ENCODE results near the gene SRP68. TPM values are rescaled to one million over a fixed set of nuclear protein-coding genes. Genes with fewer than 3 reads are reported as not detected.

Gene SRP68
- total RNA-seq, 1 donor from 2014 or later = 31.7 TPM

DNA sequence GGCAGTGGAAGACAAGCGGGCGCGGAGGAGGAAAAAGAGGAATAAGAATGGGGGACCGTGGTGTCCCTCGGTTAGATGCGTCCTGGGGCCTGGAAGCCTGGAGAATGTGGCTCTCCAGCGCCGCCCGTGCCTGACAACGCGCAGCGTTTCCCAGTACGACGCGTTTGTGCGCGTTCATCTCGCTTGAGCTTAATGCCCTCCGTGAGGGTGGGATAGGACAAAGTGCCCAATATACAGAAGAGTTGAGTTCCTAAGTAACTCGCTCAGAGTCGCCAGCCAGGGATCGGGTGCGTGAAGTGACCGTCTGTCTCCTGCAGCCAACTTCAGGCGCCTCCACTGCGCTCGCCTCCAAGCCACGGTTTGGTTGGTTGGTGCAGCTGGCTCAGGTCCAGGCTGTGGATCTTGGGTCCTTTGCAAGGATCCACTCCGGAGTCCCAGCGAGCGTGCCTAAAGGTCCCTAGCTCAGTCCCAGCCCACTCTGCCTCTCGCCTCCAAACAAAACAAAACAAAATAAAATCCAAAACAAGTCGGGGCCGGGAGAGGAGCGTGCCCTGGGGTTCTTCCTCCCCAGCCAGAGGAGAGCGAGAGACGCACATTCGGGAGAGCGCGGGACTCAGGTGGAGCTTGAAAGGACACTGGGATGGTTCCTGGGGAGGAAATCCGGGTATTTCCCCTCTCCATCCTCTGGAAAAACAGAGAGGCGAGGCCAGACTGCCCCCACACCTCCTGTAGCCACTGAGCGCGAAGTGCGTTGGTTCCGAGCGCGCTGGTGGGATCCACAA is 3.2 kb upstream of the SRP68 start:
- H3K27ac Mint-ChIP-seq = no peak overlapping the region

GRCh38 chr17:76074390-76075363 is 2.4 kb upstream of the SRP68 start, which contains the start of gene GALR2:
TSS of gene GALR2 (plus strand) at chr17:76074781. CDS start at chr17:76074884, 103 bp downstream.
- peaks cover 70% of the 10 kb centered on the region for H3K27me3 ChIP-seq
- H3K27ac ChIP-seq = no peak within 1 kb of the TSS
- H3K4me2 ChIP-seq = peak within 1 kb of the TSS; percentile 91
- H3K36me3 ChIP-seq = no peaks in the 10 kb centered on the region
- peaks cover 60% of the 10 kb centered on the region for H4K20me1 ChIP-seq (ENCODE audit: low read depth)
- TF ChIP-seq EZH2 (IDR thresholded peaks at IDR 0.05) = peak; percentile 94
- TF ChIP-seq EZH2phosphoT487 (IDR thresholded peaks at IDR 0.05) = peak; percentile 89
- no peak for TF ChIP-seq CTCF (IDR thresholded peaks at IDR 0.05)
- H3K4me3 ChIP-seq = peak within 1 kb of the TSS; percentile 52
- peak within 1 kb of the TSS; percentile 80 for H3K4me3 Mint-ChIP-seq
- no peak within 1 kb of the TSS for H3K9ac ChIP-seq
- peak within 1 kb of the TSS; percentile 86 for H2AFZ ChIP-seq (replicated peaks)
- peaks cover 17% of the 10 kb centered on the region for H3F3A ChIP-seq (ENCODE audit: low read depth)
- peaks cover 58% of the 10 kb centered on the region for H3K27me3 Mint-ChIP-seq (ENCODE audit: insufficient read depth, low read depth)
- peaks cover 42% of the 10 kb centered on the region for H3K4me1 ChIP-seq
- no peaks in the 10 kb centered on the region for H3K9me3 ChIP-seq (ENCODE audit: low read depth)
- DNase-seq (ENCODE audit: low spot score) = peak; percentile 70
- H3K4me1 Mint-ChIP-seq = peaks cover 27% of the 10 kb centered on the region
- no peak within 1 kb of the TSS for H3K27ac Mint-ChIP-seq
- no peaks in the 10 kb centered on the region for H3K9me3 Mint-ChIP-seq
- peaks cover 25% of the 10 kb centered on the region for H3K79me2 ChIP-seq (ENCODE audit: low read depth)
- H3K36me3 Mint-ChIP-seq = no peaks in the 10 kb centered on the region

More for the DNA sequence above, 3.2 kb upstream of the SRP68 start:
- Histone ChIP-seq H3K27me3 (peaks cover 78% of the 10 kb centered on the region), H3K27ac (no peak overlapping the region), H4K20me1 (ENCODE audit: low read depth) (peaks cover 58% of the 10 kb centered on the region), H3K4me3 (peak overlapping the region; percentile 52), H3K4me2 (peak overlapping the region; percentile 91), H3K9ac (no peak overlapping the region), H2AFZ (replicated peaks) (peak overlapping the region; percentile 86), H3K36me3 (no peaks in the 10 kb centered on the region), H3K9me3 (ENCODE audit: low read depth) (no peaks in the 10 kb centered on the region), H3K79me2 (ENCODE audit: low read depth) (peaks cover 16% of the 10 kb centered on the region), H3K4me1 (peaks cover 51% of the 10 kb centered on the region), H3F3A (ENCODE audit: low read depth) (peaks cover 24% of the 10 kb centered on the region)
- peak; percentile 85 for DNase-seq (ENCODE audit: low spot score)
- H3K36me3 Mint-ChIP-seq = no peaks in the 10 kb centered on the region
- H3K27me3 Mint-ChIP-seq (ENCODE audit: insufficient read depth, low read depth) = peaks cover 61% of the 10 kb centered on the region
- H3K4me3 Mint-ChIP-seq = peak overlapping the region; percentile 80
- peaks cover 29% of the 10 kb centered on the region for H3K4me1 Mint-ChIP-seq
- no peaks in the 10 kb centered on the region for H3K9me3 Mint-ChIP-seq
- TF ChIP-seq CTCF (IDR thresholded peaks at IDR 0.05) (peak; percentile 54), EZH2 (IDR thresholded peaks at IDR 0.05) (no peak), EZH2phosphoT487 (IDR thresholded peaks at IDR 0.05) (peak; percentile 9)

DNA sequence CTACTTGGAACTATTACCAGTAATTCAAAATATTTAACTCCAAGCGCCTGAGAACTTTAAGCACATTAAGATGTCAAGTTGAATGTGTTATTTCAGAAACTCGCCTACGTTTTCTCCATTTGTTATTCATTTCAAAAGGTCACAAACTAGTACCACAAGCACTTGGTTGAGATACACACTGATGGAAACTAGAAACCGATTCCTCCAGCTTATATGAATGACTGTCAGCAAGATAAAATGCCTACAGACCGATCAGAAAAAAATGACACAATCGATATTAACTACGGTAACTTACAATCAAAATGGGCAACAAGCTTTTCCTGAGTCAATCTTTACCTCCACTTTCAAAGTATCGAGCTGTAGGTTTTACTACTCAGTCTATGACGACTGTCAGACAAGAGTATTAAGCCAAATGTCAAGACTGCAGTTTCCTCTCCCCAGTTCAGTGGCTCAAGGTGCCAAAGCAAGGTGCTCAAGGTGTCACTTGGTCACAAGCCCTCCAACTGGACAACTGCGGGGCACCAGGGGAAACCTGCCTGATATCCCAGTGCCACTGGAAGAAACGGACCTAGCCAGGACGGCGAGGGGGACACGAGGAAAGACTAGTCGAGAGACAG is 678 bp downstream of the SRP68 start:
- H3K9ac ChIP-seq = peak overlapping the region; percentile 67
- H3F3A ChIP-seq (ENCODE audit: low read depth) = peaks cover 11% of the 10 kb centered on the region
- peak overlapping the region; percentile 28 for H2AFZ ChIP-seq (replicated peaks)
- DNase-seq (ENCODE audit: low spot score) = no peak
- peak overlapping the region; percentile 93 for H3K27ac Mint-ChIP-seq
- peak overlapping the region; percentile 81 for H3K4me3 ChIP-seq
- H4K20me1 ChIP-seq (ENCODE audit: low read depth) = peaks cover 35% of the 10 kb centered on the region
- peaks cover 24% of the 10 kb centered on the region for H3K4me1 Mint-ChIP-seq
- H3K9me3 Mint-ChIP-seq = no peaks in the 10 kb centered on the region
- H3K4me2 ChIP-seq = peak overlapping the region; percentile 96
- peaks cover 39% of the 10 kb centered on the region for H3K27me3 ChIP-seq
- H3K36me3 ChIP-seq = no peaks in the 10 kb centered on the region
- no peak for TF ChIP-seq EZH2 (IDR thresholded peaks at IDR 0.05)
- TF ChIP-seq CTCF (IDR thresholded peaks at IDR 0.05) = no peak
- TF ChIP-seq EZH2phosphoT487 (IDR thresholded peaks at IDR 0.05) = no peak
- H3K9me3 ChIP-seq (ENCODE audit: low read depth) = no peaks in the 10 kb centered on the region
- H3K27me3 Mint-ChIP-seq (ENCODE audit: insufficient read depth, low read depth) = peaks cover 29% of the 10 kb centered on the region
- H3K4me1 ChIP-seq = peaks cover 29% of the 10 kb centered on the region
- H3K27ac ChIP-seq = no peak overlapping the region
- H3K36me3 Mint-ChIP-seq = peaks cover 7% of the 10 kb centered on the region
- H3K79me2 ChIP-seq (ENCODE audit: low read depth) = peaks cover 39% of the 10 kb centered on the region
- peak overlapping the region; percentile 98 for H3K4me3 Mint-ChIP-seq

All from neural progenitor cell (in vitro differentiated cells).